Activated B cell treated with CpG ODN at 0.5 μM for 24 hours (primary cell): ENCODE data around the gene PPA1. TPM values are rescaled to one million over a fixed set of nuclear protein-coding genes. Genes with fewer than 3 reads are reported as not detected.

Experiments used
- ATAC-seq: fragments of 200-7000 bp; cut with Tn5 transposase; one replicate; pipeline ENCODE4 v1.10.0; 2021; ENCODE audit warnings: low read depth, mild to moderate bottlenecking, moderate library complexity
- CTCF ChIA-PET: fragments of 350-600 bp; sonication (Branson Sonifier 250); formaldehyde crosslinking; loops from one replicate; lab custom pipeline; 2021; ENCODE audit warnings: antibody characterized with exemption; lab: Charles Lee
- POLR2A ChIA-PET: fragments of 350-600 bp; sonication (Branson Sonifier 250); formaldehyde crosslinking; loops from one replicate; lab custom pipeline; 2021; ENCODE audit warnings: antibody characterized with exemption; lab: Charles Lee
- DNase-seq: peaks from one replicate; pipeline ENCODE4 v3.0.0; 2022
- H3K27ac Mint-ChIP-seq: one replicate; pipeline ENCODE4 v1.8.0; 2020; ENCODE audit warnings: mixed read lengths
- H3K27me3 Mint-ChIP-seq: one replicate; pipeline ENCODE4 v1.8.0; 2021; ENCODE audit warnings: mixed read lengths
- H3K36me3 Mint-ChIP-seq: one replicate; pipeline ENCODE4 v1.8.0; 2021; ENCODE audit warnings: low read depth, mixed read lengths
- H3K4me1 Mint-ChIP-seq: one replicate; pipeline ENCODE4 v1.8.0; 2021; ENCODE audit warnings: mixed read lengths
- H3K4me3 Mint-ChIP-seq: one replicate; pipeline ENCODE4 v1.8.0; 2020; ENCODE audit warnings: mild to moderate bottlenecking, mixed read lengths
- H3K9me3 Mint-ChIP-seq: one replicate; pipeline ENCODE4 v1.8.0; 2020; ENCODE audit warnings: mixed read lengths
- intact Hi-C: fragments of 100-400 bp; cut with micrococcal nuclease; formaldehyde crosslinking; loops from one replicate; pipeline ENCODE4 v1.15.1; 2024
- total RNA-seq: library from RNA; stranded (reverse); gene quantifications from 2 replicates; pipeline ENCODE4 v1.2.3, GENCODE V29; 2022
- TF ChIP-seq, protein P1 (sequence below): fragments of 200-600 bp; IDR thresholded peaks from one replicate; pipeline ENCODE4 v1.8.0; 2022; ENCODE audit warnings: antibody characterized with exemption, mild to moderate bottlenecking

The PPA1 gene
- total RNA-seq, 1 donor from 2014 or later, result 107 TPM

DNA sequence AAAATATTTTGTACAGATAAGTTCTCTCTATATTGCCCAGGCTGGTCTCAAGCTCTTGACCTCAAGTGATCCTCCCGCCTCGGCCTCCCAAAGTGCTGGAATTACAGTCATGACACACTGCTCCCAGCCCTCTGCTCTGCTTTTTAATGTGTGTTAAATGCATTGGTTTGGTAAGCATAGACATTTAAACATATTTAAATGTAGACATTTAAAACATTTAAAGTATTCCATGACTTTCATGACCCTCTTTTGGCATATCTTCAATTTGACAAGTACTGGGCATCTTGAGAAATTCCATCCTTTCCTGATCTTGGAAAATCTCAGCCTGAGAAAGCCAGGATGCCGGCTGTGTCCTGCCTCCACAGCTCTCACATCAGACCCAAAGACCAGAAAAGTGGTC, 57.7 kb downstream of the PPA1 start:
- CTCF ChIA-PET, result no interaction called here
- POLR2A ChIA-PET, result interaction anchor here (0.6 to 0.7 kb wide), 5 partner anchors 18 to 329 kb away, joined by 3 to 8 read pairs (median 3); partner anchors contain the start of genes AIFM2 and LRRC20
- no peak overlapping the region for H3K4me3 Mint-ChIP-seq
- H3K9me3 Mint-ChIP-seq, result peaks cover 3% of the 10 kb centered on the region
- TF ChIP-seq, protein P1, sequence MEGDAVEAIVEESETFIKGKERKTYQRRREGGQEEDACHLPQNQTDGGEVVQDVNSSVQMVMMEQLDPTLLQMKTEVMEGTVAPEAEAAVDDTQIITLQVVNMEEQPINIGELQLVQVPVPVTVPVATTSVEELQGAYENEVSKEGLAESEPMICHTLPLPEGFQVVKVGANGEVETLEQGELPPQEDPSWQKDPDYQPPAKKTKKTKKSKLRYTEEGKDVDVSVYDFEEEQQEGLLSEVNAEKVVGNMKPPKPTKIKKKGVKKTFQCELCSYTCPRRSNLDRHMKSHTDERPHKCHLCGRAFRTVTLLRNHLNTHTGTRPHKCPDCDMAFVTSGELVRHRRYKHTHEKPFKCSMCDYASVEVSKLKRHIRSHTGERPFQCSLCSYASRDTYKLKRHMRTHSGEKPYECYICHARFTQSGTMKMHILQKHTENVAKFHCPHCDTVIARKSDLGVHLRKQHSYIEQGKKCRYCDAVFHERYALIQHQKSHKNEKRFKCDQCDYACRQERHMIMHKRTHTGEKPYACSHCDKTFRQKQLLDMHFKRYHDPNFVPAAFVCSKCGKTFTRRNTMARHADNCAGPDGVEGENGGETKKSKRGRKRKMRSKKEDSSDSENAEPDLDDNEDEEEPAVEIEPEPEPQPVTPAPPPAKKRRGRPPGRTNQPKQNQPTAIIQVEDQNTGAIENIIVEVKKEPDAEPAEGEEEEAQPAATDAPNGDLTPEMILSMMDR, result no peak
- no peak overlapping the region for H3K27ac Mint-ChIP-seq
- peaks cover 9% of the 10 kb centered on the region for H3K4me1 Mint-ChIP-seq
- H3K36me3 Mint-ChIP-seq, result no peaks in the 10 kb centered on the region
- no peak for ATAC-seq
- intact Hi-C loops, result no loop called here
- no peak for DNase-seq
- peaks cover 10% of the 10 kb centered on the region for H3K27me3 Mint-ChIP-seq

- CTCF ChIA-PET, result interaction anchor here (0.9 kb wide), 1 partner anchor 190 kb away, joined by 3 read pairs; no protein-coding TSS in a partner anchor
- Mint-ChIP-seq H3K36me3 (peaks cover 5% of the 10 kb centered on the region), H3K27ac (peak overlapping the region; percentile 47), H3K4me1 (peaks cover 13% of the 10 kb centered on the region), H3K9me3 (no peaks in the 10 kb centered on the region), H3K27me3 (peaks cover 4% of the 10 kb centered on the region), H3K4me3 (no peak overlapping the region)
- no peak for DNase-seq
- POLR2A ChIA-PET, result no interaction called here
- ATAC-seq, result no peak
- TF ChIP-seq, protein P1, result no peak
- intact Hi-C loops, result loop anchor here (5.0 kb wide), 3 partner anchors 42 to 857 kb away; partner anchors contain the start of genes AIFM2 and SGPL1
Measured at GRCh38 chr10:70174058-70174741, 59.0 kb downstream of the PPA1 start.

- ChIA-PET CTCF (interaction anchor here (0.8 to 1.7 kb wide), 2 partner anchors 24 to 64 kb away, joined by 3 to 17 read pairs; partner anchors contain the start of genes PPA1 and TYSND1), POLR2A (interaction anchor here (0.6 to 5.2 kb wide), 14 partner anchors 8 to 1838 kb away, joined by 3 to 106 read pairs (median 5); partner anchors contain the start of genes EIF4EBP2, HNRNPH3, PPA1 and TYSND1)
- Mint-ChIP-seq H3K9me3 (no peaks in the 10 kb centered on the region), H3K4me1 (peaks cover 43% of the 10 kb centered on the region), H3K4me3 (peak overlapping the region; percentile 94), H3K27me3 (no peaks in the 10 kb centered on the region), H3K27ac (peak overlapping the region; percentile 93), H3K36me3 (peaks cover 28% of the 10 kb centered on the region)
- intact Hi-C loops, result loop anchor here (1.0 to 5.0 kb wide), 7 partner anchors 24 to 853 kb away; partner anchors contain the start of genes AIFM2, EIF4EBP2, PPA1 and SGPL1
- ATAC-seq (peak; percentile 29), DNase-seq (no peak)
- TF ChIP-seq, protein P1, result no peak
Measured at GRCh38 chr10:70169649-70170364, 63.4 kb downstream of the PPA1 start.

- DNase-seq (no peak), ATAC-seq (no peak)
- TF ChIP-seq, protein P1, result no peak
- intact Hi-C loops, result no loop called here
- ChIA-PET CTCF (interaction anchor here (0.7 kb wide), 1 partner anchor 22 kb away, joined by 3 read pairs; the partner anchor contains the start of gene TYSND1), POLR2A (interaction anchor here (0.6 to 5.2 kb wide), 2 partner anchors 24 to 237 kb away, joined by 3 to 106 read pairs; partner anchors contain the start of gene TYSND1)
- Mint-ChIP-seq H3K4me3 (peak overlapping the region; percentile 94), H3K27me3 (no peaks in the 10 kb centered on the region), H3K9me3 (no peaks in the 10 kb centered on the region), H3K27ac (peak overlapping the region; percentile 93), H3K4me1 (peaks cover 46% of the 10 kb centered on the region), H3K36me3 (peaks cover 31% of the 10 kb centered on the region)
Measured at GRCh38 chr10:70169011-70169410, 64.2 kb downstream of the PPA1 start.
